Stomach (tissue), 9 donors: Measurements from ENCODE around the gene CECR2. TPM values are rescaled to one million over a fixed set of nuclear protein-coding genes. Genes with fewer than 3 reads are reported as not detected.

ENCODE experiments used
- DNase-seq, 2 donors: peaks; one replicate each; pipeline versions ENCODE4 v3.0.0 to v3.0.0-alpha.2; 2013 to 2019
- H3K27ac ChIP-seq, 5 donors: fragments of 200-600 bp in 4 of 5; sonication (generic) in 4 of 5; one replicate each; pipeline ENCODE4 v1.5.1; 2013 to 2019; ENCODE audit warnings: mild to moderate bottlenecking in 1 of 5, moderate library complexity in 1 of 5
- H3K27me3 ChIP-seq, 3 donors: fragments of 200-600 bp; sonication (generic); one replicate each; pipeline ENCODE4 v1.5.1; 2017 to 2019; ENCODE audit warnings: mixed run types in 1 of 3
- H3K36me3 ChIP-seq, 4 donors: fragments of 200-600 bp; sonication (generic); 1 replicate in 3 of 4; 2 replicates in 1 of 4; pipeline ENCODE4 v1.5.1; 2016 to 2019
- H3K4me1 ChIP-seq, 4 donors: fragments of 200-600 bp; sonication (generic); one replicate each; pipeline ENCODE4 v1.5.1; 2016 to 2019
- H3K4me3 ChIP-seq, 4 donors: fragments of 200-600 bp; sonication (generic) in 3 of 4; one replicate each; pipeline ENCODE4 v1.5.1; 2016 to 2019; ENCODE audit warnings: mild to moderate bottlenecking in 1 of 4
- H3K9me3 ChIP-seq, 4 donors: fragments of 200-600 bp; sonication (generic); one replicate each; pipeline ENCODE4 v1.5.1; 2016 to 2019
- EP300 ChIP-seq: sonication (generic); formaldehyde crosslinking; IDR thresholded peaks from one replicate; pipeline ENCODE4 v1.6.1; 2017; ENCODE audit warnings: antibody characterized with exemption
- POLR2A ChIP-seq, 4 donors: fragments of 450-650 bp; IDR thresholded peaks; one replicate each; pipeline ENCODE4 v1.6.1; 2016; ENCODE audit warnings: antibody characterized with exemption in 4 of 4, control low read depth in 2 of 4, mild to moderate bottlenecking in 1 of 4, moderate library complexity in 1 of 4
- POLR2AphosphoS5 ChIP-seq, 3 donors: sonication (generic); formaldehyde crosslinking; IDR thresholded peaks; one replicate each; pipeline ENCODE4 v1.6.1; 2016; ENCODE audit warnings: antibody characterized with exemption in 3 of 3
- WGBS, 5 donors: extraction: QIAGEN DNeasy Blood & Tissue Kit in 3 of 5; methylation state at CpG; one replicate each; pipeline versions ENCODE4 v1.1.5 to v1.1.7; 2013 to 2018; 5-methylcytosine and 5-hydroxymethylcytosine counted together
- intact Hi-C: fragments of 100-400 bp; cut with DNase I; formaldehyde crosslinking; loops from one replicate; pipeline ENCODE4 v1.15.1; 2023; ENCODE audit warnings: low total_unique reads
- polyA plus RNA-seq, 3 donors: library from polyadenylated mRNA; stranded (reverse); fragments of 200-250 nt; gene quantifications; one replicate each; pipeline ENCODE4 v1.2.3, GENCODE V29; 2013
- total RNA-seq, 5 donors: library from RNA; depleted of rRNA; stranded (reverse); fragments of >200 nt; gene quantifications; one replicate each; pipeline versions ENCODE4 v1.1.0 to v1.2.3, GENCODE V29; 2014 to 2016
- TF ChIP-seq, protein P1 (sequence below), 7 experiments: fragments of 450-650 bp in 4 of 7; fragments of 200-600 bp in 3 of 7; sonication (generic) in 3 of 7; IDR thresholded peaks; one replicate each; pipeline ENCODE4 v1.5.1; 2016 to 2019; ENCODE audit warnings: antibody characterized with exemption in 7 of 7, control low read depth in 2 of 7, mild to moderate bottlenecking in 1 of 7
- donor health status: healthy with polysubstance abuse.
- donor health status: Bipolar disorder and iron deficiency.
- donor health status: healthy.

Gene CECR2
- total and polyA plus RNA-seq, 8 donors, result 0.13 to 3.1 (median 0.44) TPM; not detected in 1

DNA sequence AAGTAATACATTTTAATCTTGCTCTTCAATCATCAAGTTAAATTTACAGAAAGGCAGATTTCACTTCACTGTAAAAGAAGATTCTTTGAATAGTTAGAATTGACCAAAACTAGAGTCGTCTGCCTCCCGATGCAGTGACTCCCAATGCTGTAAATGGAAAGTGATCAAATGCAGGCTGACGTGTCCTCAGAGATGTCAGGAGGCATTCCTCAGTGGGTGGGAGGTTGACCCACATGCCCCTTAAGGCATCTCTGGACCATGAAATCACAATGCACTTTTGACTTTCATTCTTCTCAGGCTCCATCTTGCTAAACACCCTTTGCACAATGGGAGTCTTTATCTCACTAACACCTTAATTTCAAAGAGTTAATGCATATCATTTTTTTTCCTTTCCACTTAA is 19.0 kb upstream of the CECR2 start:
- intact Hi-C loops, result no loop called here
- TF ChIP-seq POLR2A (IDR thresholded peaks at IDR 0.05) (no peak), EP300 (no peak)
- TF ChIP-seq, protein P1, sequence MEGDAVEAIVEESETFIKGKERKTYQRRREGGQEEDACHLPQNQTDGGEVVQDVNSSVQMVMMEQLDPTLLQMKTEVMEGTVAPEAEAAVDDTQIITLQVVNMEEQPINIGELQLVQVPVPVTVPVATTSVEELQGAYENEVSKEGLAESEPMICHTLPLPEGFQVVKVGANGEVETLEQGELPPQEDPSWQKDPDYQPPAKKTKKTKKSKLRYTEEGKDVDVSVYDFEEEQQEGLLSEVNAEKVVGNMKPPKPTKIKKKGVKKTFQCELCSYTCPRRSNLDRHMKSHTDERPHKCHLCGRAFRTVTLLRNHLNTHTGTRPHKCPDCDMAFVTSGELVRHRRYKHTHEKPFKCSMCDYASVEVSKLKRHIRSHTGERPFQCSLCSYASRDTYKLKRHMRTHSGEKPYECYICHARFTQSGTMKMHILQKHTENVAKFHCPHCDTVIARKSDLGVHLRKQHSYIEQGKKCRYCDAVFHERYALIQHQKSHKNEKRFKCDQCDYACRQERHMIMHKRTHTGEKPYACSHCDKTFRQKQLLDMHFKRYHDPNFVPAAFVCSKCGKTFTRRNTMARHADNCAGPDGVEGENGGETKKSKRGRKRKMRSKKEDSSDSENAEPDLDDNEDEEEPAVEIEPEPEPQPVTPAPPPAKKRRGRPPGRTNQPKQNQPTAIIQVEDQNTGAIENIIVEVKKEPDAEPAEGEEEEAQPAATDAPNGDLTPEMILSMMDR (IDR thresholded peaks at IDR 0.05), result no peak

DNA sequence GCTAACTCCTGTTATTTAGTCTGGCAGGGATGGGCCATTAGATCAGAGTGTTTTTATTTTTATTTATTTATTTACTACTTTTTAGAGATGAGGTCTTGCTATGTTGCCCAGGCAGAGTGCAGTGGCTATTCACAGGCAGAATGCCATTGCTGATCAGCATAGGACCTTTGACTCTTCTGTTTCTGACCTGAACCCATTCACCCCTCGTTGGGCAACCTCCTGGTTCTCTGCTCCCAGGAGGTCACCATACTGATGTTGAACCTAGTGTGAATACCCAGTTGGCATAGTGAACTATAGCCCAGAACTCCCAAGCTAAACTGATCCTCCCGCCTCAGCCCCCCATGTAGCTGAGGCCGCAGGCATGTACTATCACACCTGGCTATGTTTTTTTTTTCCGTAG is 16.5 kb upstream of the CECR2 start:
- Histone ChIP-seq H3K27ac (no peak overlapping the region), H3K4me3 (no peak overlapping the region), H3K27me3 (no peaks in the 10 kb centered on the region), H3K4me1 (no peaks in the 10 kb centered on the region), H3K36me3 (no peaks in the 10 kb centered on the region), H3K9me3 (no peaks in the 10 kb centered on the region)
- WGBS, 5 donors, result 79 to 91% (median 86%) methylated on average over 4 of the region's 4 CpGs
- no peak for DNase-seq
- intact Hi-C loops, result no loop called here
- TF ChIP-seq, protein P1 (IDR thresholded peaks at IDR 0.05), result no peak
- no peak for TF ChIP-seq EP300
- TF ChIP-seq POLR2AphosphoS5 (IDR thresholded peaks at IDR 0.05), result no peak
- TF ChIP-seq POLR2A (IDR thresholded peaks at IDR 0.05), result no peak

More for the DNA sequence above, 19.0 kb upstream of the CECR2 start:
- 63 to 79% (median 68%) methylated on average over 3 of the region's 3 CpGs for WGBS, 5 donors
- Histone ChIP-seq H3K9me3 (no peaks in the 10 kb centered on the region), H3K4me3 (no peak overlapping the region), H3K27ac (no peak overlapping the region), H3K27me3 (peaks cover 0 to 2% (median 0%) of the 10 kb centered on the region in 3 donors), H3K4me1 (no peaks in the 10 kb centered on the region), H3K36me3 (no peaks in the 10 kb centered on the region)
- no peak for DNase-seq

DNA sequence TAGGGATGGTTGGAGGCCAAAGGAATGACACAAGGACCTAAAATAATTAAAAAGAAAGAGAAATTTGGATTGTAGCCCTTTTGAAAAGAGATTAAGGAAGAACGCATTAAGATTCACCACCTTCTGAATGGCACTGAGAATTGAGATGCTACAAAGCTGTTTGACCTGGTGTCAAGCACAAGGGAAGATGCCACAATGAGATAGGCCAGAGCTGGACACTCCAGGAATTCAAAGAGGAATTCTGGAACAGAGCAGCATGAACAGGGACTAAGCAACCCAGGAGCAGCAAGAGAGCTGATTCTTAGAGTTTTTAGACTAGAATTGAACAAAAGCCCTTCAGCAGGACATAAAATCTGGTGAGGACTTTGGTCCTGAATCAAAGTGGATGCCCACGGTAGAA is 11.6 kb upstream of the CECR2 start:
- no peak for DNase-seq
- Histone ChIP-seq H3K27ac (no peak overlapping the region), H3K9me3 (no peaks in the 10 kb centered on the region), H3K4me1 (no peaks in the 10 kb centered on the region), H3K27me3 (peaks cover 0 to 17% (median 0%) of the 10 kb centered on the region in 3 donors), H3K36me3 (no peaks in the 10 kb centered on the region), H3K4me3 (no peak overlapping the region)
- intact Hi-C loops, result no loop called here
- 66 to 91% (median 82%) methylated on average over 2 of the region's 2 CpGs for WGBS, 5 donors
- TF ChIP-seq, protein P1 (IDR thresholded peaks at IDR 0.05), result no peak
- TF ChIP-seq EP300 (no peak), POLR2AphosphoS5 (IDR thresholded peaks at IDR 0.05) (no peak), POLR2A (IDR thresholded peaks at IDR 0.05) (no peak)

DNA sequence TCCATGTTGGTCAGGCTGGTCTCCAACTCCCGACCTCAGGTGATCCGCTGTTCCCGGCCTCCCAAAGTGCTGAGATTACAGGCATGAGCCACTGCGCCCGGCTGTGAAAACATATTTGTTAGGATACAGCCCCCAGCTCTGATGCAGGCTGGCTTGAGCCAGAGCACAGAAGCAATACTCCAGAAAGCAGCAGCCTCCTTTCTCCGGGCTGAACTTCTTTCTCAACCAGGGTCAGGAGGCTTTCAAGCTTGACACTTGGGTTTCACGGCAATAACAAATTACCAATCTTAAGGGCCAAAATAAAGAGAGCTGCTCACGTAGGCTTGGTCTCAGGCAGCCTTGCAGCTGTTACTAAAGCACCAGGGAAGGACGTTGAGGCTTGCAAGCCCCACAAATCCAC is 10.8 kb upstream of the CECR2 start:
- intact Hi-C loops, result no loop called here
- Histone ChIP-seq H3K4me3 (no peak overlapping the region), H3K36me3 (no peaks in the 10 kb centered on the region), H3K27ac (no peak overlapping the region), H3K4me1 (no peaks in the 10 kb centered on the region), H3K27me3 (peaks cover 0 to 24% (median 0%) of the 10 kb centered on the region in 3 donors), H3K9me3 (no peaks in the 10 kb centered on the region)
- 40 to 59% (median 45%) methylated on average over 9 of the region's 9 CpGs for WGBS, 5 donors
- TF ChIP-seq POLR2A (IDR thresholded peaks at IDR 0.05) (no peak), POLR2AphosphoS5 (IDR thresholded peaks at IDR 0.05) (no peak)
- DNase-seq, result no peak

DNA sequence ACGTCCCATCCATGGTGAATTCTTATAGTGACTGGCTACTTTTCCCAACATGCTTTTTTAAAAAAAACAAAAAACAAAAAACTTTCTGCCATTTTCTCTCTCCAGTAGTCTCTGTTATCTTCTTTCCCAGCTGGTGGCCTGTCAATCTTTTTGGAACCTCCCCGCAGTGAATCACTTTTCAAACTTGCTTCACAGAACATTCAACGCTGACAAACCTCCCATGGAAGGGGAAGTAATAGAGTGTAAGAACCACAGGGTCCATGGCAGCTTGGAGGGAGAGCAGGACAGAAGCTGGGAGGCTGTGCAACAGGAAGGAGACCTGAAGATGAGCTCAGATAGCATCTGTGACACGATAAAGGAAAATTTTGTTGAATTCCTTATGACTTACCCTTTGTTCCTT is 9.8 kb upstream of the CECR2 start:
- Histone ChIP-seq H3K27ac (no peak overlapping the region), H3K9me3 (no peaks in the 10 kb centered on the region), H3K36me3 (no peaks in the 10 kb centered on the region), H3K4me1 (no peaks in the 10 kb centered on the region), H3K4me3 (no peak overlapping the region), H3K27me3 (peaks cover 0 to 30% (median 0%) of the 10 kb centered on the region in 3 donors)
- WGBS, 5 donors, result 51 to 62% (median 53%) methylated on average over 4 of the region's 4 CpGs
- no peak for DNase-seq
- TF ChIP-seq POLR2A (IDR thresholded peaks at IDR 0.05) (no peak), POLR2AphosphoS5 (IDR thresholded peaks at IDR 0.05) (no peak), EP300 (no peak)
- TF ChIP-seq, protein P1 (IDR thresholded peaks at IDR 0.05), result no peak
- intact Hi-C loops, result no loop called here
